IPS-NIHi11 (cell line): ENCODE data around the gene RARS2.
"Not testable (repeated sequence)": the region's sequence is repeated elsewhere in the genome, so short reads cannot be mapped to it uniquely, and the experiment has no call there.

ENCODE experiments used
- DNase-seq: peaks from one replicate; pipeline ENCODE4 v3.0.0; 2012; ENCODE audit warnings: mixed read lengths, low spot score

Gene RARS2

GRCh38 chr6:87589693-87590416 is at the start of gene RARS2, which contains the start of gene ORC3:
Gene RARS2 (minus strand): TSS chr6:87589987. CDS start chr6:87589957, 30 bp downstream.
Gene ORC3 (plus strand): TSS chr6:87590135. CDS start chr6:87590169, 34 bp downstream.
- DNase-seq: peak; percentile 99

- no peak for DNase-seq
Measured at GRCh38 chr6:87639373-87639772, 49.6 kb upstream of the RARS2 start.

GRCh38 chr6:87637106-87637505 is 47.3 kb upstream of the RARS2 start:
- DNase-seq: no peak

- no peak for DNase-seq
Measured at GRCh38 chr6:87636315-87636714, 46.5 kb upstream of the RARS2 start.

- DNase-seq: no peak
Measured at GRCh38 chr6:87633851-87634250, 44.1 kb upstream of the RARS2 start.

GRCh38 chr6:87630746-87631145 is 41.0 kb upstream of the RARS2 start:
- DNase-seq: no peak

- DNase-seq: no peak
Measured at GRCh38 chr6:87628881-87629280, 39.1 kb upstream of the RARS2 start.

GRCh38 chr6:87628424-87628823 is 38.6 kb upstream of the RARS2 start:
- DNase-seq: no peak

GRCh38 chr6:87623248-87623647 is 33.5 kb upstream of the RARS2 start:
- DNase-seq: no peak

- DNase-seq: no peak
Measured at GRCh38 chr6:87618531-87618930, 28.7 kb upstream of the RARS2 start.

GRCh38 chr6:87617405-87617804 is 27.6 kb upstream of the RARS2 start:
- no peak for DNase-seq

GRCh38 chr6:87613018-87613417 is 23.2 kb upstream of the RARS2 start:
- DNase-seq: not testable (repeated sequence)

- DNase-seq: no peak
Measured at GRCh38 chr6:87608802-87609201, 19.0 kb upstream of the RARS2 start.

- no peak for DNase-seq
Measured at GRCh38 chr6:87606199-87606598, 16.4 kb upstream of the RARS2 start.

GRCh38 chr6:87600576-87600975 is 10.8 kb upstream of the RARS2 start:
- DNase-seq: no peak

- no peak for DNase-seq
Measured at GRCh38 chr6:87590990-87591389, 1.2 kb upstream of the RARS2 start.

- DNase-seq: no peak
Measured at GRCh38 chr6:87590417-87590880, 662 bp upstream of the RARS2 start.

- no peak for DNase-seq
Measured at GRCh38 chr6:87588756-87589407, 905 bp downstream of the RARS2 start.

GRCh38 chr6:87586371-87587077 is 3.3 kb downstream of the RARS2 start:
- no peak for DNase-seq

- DNase-seq: no peak
Measured at GRCh38 chr6:87583822-87584221, 6.0 kb downstream of the RARS2 start.

- no peak for DNase-seq
Measured at GRCh38 chr6:87575423-87575822, 14.4 kb downstream of the RARS2 start.

- DNase-seq: no peak
Measured at GRCh38 chr6:87574237-87574804, 15.5 kb downstream of the RARS2 start.
